ENCODE results near the gene RARRES1. TPM values are rescaled to one million over a fixed set of nuclear protein-coding genes. Genes with fewer than 3 reads are reported as not detected.

The RARRES1 gene
- polyA plus RNA-seq, 3 donors = 8.2 to 19.9 (median 9.5) TPM

DNA sequence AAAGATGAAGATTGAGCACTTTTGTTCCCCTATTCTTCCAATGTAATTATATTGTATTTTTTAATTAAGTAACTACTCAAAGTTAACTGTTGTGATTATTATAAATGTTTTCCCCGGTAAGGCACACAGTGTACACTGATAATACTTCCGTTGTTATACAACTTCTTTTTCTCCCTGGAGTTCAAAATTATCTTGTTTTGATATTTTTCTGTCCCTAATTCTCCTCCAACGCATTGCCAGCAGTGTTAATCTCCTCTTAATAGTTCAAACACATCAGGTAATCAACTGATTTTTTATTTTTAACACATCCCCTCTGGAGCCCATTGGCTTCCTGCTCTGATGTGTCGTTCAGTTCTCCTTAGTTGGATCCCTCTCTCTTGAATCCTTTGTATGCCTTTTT is 37.3 kb upstream of the RARRES1 start:
- DNase-seq = no peak

DNA sequence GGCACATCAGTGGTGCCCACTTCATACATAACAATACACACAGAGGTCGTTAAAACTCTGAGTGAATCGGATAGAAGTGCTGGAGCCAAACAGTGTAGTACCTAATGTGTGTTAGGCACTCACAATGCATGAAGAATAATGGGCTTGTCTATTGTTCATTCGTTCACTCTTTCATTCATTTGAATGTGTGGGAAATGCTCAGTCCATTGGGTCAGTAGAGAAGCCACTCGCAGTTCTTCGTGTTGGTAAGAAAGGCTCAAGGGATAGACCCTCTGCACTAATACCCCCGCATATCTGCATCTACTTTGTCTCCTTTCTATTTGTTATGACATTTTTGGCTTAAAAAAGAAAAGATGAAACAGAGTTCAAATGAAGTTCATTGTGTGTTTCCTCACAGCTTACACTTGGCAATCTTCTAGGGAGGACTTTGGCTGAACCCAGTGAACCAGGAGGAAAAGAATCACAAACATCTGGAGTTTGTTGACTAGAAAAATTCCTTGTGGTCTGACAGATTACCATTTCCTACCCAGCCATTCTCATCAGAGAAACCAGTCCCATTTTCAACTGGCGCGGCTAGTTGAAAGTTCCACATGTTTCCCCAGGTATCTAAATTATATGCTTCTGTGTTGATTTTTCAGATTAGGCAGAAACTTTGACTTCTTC is 36.8 kb upstream of the RARRES1 start:
- DNase-seq = peak; percentile 79

DNA sequence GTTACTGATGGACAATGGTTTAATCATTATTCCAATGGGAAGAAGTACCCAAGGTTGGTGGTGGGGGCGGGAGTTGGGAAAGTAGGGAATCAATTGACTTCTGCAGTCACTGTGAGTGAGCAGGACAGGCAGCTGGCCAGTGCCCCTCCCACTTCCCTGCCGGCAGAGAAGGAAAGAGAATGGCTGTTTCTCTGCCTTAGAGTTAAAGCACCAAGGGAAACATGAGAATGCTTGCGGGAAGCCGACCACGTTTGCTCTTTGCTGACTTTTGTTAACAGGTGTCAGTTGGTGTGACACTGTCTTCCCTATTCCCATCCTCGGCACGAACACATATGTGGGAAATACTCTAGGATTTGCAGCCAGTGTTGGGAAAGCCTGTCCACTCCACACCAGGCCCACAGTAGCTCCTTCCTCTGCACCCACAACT is 36.1 kb upstream of the RARRES1 start:
- DNase-seq = peak; percentile 44

DNA sequence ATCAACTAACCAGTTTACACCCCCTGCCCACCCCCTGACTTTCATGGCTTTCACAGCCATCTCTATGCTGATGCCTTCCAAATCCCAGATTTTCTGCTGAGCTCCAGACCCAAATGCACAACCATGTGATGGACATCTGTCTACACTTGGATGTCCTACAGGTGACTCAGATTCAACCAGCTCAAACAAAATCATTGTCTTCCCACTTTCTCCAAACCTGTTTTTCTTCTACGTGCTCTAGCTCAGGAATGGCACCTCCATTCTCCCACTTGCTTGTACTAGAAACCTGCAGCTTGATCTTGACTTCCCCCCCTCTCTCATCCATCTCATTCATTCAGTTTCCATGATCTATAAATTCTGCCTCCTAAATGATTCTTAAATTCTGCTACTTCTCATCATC is 34.1 kb upstream of the RARRES1 start:
- DNase-seq = no peak

DNA sequence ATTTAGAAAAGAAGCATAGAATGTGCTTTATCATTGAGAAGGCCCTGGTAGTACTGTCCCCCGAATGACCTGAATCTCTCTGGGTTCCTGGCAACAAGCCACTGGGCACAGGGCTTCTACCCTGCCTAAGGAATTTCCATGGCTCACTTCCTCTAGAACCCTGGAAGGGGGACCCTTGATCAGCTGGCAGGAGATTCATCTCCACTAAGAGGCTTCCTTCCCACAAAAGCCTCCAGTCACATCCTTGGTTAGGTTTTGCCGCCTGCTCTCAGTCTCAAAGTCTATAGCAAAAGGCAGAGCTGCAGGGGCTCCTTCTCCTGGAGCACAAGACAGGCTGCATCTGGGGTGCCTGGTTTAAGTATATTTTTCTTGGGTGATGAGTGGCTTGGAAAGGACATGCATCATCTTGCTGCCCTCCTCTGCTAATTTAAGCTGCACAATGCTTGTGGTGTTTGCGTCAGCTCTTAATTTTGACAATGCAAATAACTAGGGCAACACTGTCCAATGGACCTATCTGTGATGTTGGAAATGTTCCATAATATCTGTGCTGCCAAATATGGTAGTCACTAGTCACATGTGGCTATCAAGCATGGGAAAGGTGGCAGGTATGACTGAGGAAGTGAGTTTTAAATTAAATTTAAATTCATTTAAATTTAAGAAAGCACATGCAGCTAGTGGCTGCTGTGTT is 33.4 kb upstream of the RARRES1 start:
- no peak for DNase-seq

DNA sequence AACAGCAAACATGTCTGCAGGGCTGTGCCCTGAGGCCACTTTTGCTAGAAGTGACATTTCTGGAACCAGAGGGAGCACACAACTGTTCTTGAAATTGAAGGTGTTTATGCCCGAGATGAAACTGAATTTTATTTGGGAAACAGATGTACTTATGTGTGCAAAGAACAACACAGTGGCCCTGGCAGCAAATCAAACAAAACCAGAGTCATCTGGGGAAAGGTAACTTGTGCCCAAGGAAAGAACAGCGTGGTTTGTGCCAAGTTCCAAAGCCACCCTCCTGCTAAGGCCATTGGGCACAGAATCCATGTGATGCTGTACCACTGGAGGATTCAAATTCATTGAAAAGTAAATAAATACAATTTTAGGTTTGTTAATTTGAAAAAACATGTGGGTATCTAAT is 31.2 kb upstream of the RARRES1 start:
- DNase-seq = no peak

DNA sequence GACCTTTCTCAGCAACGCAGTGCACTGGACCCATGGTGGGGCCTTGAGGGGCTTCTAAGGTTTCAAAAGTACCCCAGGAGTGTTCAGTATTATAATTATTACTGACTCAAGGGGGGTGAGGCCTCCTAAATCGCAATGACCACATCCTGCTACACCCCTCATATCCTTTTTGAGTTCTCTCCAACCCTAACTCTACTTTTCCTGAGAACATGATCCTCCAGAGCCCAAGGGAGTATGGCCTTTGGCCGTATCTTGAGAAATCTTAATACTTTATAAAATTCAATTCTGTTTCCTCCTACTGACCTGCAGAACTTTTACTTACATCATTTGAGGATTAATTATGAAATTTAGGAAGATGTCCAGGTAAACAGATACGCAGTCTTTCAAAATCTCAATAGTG is 30.4 kb upstream of the RARRES1 start:
- DNase-seq = no peak

DNA sequence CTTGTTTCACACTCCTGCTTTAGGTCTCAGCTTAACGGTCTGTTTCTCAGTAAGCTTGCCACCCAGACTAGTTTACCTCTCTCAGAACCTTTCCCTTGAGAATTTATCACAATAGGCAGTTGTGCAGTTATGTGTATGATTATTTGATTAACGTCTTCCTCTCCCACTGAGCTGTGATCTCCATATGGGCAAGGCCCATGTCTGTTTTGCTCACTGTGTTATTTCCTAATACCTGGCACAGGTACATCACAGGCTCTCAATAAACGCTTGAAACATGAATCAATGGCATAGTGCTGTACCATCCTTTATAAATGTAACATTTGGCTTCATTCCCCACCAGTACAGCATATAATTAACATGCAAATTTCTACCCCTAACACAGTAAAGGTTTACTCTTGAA is 29.1 kb upstream of the RARRES1 start:
- DNase-seq = no peak

DNA sequence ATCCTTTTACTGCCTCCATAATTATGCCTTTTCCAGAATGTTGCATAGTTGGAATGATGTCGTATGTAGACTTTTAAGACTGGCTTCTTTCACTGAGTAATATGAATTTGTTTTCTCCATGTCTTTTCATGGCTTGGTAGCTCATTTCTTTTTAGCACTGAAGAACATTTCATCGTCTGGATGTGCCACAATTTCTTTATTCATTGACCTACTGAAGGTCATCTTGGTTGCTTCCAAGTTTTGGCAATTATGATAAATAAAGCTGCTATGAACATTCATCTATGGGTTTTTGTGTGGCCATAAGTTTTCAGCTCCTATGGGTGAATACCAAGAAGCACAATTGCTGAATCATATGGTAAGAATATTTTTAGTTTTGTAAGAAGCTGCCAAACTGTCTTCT is 23.2 kb upstream of the RARRES1 start:
- DNase-seq = no peak

DNA sequence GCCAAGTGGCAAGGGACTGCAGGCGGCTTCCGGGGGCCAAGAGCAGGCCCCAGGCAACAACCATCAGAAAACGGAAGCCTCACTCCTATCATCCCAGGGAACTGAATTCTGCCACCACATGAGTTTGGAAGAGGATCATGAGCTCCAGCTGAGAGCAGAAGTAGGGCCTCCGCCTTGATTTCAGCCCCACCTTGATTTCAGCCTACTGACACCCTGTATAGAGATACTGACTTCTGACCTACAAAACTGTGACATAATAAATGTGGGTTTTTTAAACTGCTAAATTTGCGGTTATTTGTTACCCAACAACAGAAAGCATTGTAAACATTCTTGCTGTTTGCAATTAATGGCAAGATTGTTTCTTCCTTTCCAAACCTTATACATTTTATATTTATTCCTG is 21.6 kb upstream of the RARRES1 start:
- no peak for DNase-seq

DNA sequence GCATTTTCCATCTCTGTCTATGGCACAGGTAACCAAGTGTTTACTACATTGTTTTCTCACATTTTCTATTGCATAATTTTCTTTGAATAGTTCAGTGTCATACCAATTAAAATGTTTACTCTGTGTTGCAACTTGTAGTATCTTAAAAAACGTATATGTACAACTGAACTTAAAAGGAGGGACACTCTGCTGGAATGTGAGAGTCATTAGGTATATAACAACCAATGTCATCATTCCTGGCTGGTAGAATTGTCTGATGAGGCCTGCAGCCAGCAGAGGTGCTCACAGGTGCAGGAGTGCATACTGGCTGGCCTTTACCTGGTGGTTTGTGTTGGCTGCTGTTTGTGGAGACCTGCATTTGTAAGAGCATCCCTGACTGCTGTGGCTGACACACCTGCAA is 19.1 kb upstream of the RARRES1 start:
- no peak for DNase-seq

DNA sequence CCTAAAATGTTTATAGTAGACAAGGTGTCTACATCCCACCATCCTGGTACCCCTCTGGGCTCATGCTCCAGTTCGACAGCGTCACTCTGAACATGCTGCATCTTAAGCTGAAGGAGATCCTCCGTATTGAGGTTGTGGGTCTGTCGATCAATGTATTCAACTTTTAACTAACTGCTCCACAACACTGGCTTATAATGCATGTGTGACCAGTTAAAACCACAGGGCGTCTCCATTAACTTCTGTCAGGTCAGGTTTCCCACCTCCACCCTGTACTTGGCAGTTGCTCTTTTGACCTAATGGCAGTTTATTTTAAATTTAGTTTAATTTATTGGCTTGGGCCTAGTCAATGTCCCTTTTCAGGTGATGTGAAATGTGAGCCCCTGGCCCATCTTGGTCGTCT is 17.8 kb upstream of the RARRES1 start:
- no peak for DNase-seq

DNA sequence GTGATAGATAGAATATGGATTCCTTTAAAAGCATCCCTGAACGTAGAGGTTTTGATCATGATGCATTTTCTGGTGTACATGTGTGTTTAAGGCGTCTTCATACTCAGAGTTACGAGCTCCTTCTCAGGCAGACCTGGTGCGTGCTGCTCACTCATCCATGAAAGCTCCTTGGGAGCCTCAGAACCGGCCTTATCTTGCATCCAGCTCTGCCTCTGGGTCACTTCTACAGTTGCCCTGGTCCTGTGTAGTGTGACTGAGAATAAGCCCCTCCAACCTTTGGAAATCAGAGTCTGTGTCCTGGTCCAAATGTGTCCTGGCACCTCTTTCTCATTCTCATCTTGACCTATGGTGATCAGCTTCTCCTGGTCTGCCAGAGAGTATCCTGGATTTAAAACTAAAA is 17.3 kb upstream of the RARRES1 start:
- DNase-seq = no peak

DNA sequence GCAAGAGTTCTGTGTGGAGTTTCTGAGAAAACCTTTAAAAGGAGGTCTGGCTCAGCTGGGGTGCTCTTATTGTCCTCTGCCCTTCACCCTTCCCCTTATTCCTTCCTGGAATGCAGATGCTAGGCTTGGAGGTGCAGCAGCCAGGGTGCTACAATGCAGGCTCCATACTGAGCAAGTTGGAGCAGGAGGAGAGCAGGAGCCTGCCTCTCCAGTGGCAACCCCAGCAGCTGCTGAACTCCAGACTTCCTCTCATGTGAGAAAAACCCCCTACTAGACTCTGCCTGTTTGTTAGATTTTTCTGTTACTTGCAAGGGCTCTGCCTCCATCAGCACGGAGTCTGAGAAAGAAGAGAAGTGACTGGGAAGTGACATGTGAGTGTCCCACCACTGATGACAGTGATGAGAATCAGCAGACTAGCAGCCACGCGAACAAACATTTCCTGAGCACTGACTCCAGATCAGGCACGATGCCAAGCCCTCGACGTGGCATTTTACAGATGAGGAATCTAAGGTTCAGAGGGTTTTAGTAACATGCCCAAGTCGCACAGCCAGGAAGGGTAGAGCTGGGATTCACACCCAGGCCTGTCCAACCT is 16.1 kb upstream of the RARRES1 start:
- DNase-seq = no peak

DNA sequence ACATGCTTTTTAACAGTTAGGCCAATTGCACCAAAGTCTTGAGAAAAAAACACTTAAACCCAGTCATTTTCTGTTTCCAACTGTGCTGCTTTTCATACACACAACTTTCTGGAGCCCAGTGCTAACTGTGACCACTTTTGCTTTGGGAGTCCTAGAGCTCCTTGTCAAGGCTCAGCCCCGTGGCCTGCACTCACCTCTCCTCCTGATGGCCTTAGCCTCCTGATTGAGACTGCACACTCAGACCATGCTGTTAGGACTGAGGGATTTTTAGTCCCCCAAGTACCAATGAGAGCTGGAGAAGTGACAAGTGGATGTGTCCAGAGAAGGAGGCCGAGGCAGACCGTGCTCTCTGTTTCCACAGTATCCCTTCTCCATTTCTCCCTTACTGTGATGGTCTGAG is 15.2 kb upstream of the RARRES1 start:
- no peak for DNase-seq

DNA sequence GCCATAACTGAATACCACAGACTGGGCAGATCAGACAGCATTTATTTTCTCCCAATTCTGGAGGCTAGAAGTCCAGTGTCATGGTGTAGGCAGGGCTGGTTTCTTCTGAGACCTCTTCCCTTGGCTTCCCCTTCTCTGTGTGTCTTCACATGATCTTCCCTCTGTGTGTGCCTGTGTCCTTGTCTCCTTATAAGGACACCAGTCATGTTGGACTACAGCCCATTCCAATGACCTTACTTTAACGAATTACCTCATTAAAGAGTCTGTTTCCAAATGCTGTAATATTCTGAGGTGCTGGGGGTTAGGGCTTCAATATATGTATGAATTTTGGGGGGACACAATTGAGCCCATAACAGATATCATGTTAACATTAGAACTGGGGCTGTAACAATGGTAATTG is 13.3 kb upstream of the RARRES1 start:
- DNase-seq = no peak

DNA sequence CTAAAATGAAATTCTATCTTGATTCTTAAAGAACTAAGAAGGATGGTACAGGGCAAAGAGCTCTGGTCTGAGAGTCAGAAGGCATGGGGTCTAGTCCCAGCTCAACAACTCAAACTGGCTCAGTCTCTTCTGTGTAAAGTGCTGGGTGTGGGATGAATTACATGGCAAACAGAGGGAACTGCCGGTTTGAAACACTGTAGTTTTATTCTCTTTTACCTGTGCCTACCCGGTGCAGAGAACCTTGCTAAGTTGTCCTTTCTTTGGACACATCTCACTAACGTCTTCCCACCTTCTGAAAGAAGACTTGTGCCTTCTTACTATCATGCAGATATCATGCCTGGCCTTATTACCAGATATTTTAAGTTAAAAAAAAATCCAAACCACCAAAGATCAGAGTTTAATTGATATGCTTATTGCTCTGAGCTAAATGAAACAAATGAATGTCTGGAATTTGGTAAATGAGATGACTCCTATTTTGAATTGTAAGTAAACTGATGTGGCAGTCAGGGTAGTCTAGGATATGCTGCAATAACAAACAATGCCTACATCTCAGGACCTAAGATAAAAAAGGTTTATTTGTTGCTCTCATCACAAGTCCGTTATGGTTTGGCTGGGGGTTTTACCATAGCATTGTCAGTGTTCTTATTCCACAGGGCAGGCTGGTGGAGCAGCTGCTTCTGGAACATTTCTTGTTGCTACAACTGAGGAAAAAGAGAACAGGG is 12.5 kb upstream of the RARRES1 start:
- DNase-seq = no peak

DNA sequence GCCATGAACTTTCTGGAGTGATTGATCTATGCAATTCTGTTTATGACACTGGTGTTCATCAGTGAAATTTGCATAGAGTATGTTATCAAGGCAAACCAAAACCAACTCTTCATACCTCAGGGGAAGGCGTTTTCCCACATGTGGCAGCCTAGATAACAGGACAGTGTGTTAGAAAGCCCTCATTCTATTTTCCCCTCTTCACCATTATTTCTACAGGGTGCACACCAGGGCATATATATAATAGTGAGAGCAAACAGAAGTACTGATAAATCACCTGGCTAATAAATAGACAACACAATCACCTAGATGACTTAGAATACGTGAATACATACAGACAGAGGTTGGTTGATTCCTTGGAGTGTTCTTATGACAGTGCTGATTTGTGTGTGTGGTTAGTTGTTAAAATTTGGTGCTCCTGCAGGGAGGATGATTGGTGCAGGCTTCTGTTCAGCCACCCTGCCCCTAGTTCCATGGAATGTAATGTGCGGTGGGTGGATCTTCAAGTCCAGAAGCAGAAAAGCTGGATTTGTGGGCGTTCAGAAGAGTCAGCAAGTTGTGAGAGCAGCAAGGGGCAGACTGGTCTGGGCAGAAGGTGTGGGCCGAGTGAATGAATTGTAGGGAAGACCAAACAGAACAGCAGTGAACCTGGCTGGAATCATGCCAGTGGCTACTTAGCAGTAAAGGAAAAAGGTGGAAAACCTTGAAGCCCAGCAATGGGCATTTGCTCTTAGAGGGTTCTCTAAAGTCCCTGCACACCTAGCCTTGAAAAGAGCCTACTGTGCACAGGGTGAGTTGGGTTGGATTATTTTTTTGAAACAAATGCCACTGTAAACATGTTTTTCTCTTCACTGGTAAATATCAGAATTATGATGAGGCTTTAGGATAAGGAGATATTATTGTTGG is 11.7 kb upstream of the RARRES1 start:
- DNase-seq = no peak

DNA sequence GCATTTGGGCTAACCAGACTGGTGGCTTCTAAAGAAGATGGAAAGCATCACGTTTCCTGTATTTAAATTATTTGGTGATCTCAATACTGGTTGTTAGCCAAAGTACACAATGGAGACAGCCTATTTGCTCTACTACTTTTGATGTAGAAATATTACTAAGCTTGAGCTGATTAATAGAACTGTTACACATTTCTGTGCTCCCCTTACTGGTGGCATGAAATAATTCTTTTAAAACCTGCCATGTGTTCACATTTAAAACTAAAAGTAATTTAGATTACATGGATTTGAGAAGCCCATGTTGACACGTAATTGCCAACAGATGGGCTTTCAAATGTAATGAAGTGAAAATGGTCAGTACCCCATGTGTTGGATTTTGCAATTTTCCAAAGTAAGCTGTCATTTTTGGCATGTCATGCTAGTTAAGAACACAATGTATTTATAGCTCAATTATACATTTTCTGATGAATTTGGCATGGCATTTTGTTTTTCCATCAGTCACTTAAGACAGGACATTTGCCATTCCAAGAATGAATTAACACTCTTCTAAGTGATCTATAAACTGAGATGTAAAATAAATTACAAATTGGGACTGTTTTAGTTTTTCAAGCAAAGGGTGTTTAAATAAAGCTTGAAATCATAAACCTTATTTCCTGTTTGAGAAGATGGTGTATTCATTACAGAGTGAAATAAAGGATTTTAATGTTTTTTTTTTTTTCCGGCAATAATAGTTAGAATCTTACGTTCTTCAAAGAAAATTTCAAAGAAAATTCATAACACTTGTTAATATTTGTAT is 10.8 kb upstream of the RARRES1 start:
- no peak for DNase-seq

DNA sequence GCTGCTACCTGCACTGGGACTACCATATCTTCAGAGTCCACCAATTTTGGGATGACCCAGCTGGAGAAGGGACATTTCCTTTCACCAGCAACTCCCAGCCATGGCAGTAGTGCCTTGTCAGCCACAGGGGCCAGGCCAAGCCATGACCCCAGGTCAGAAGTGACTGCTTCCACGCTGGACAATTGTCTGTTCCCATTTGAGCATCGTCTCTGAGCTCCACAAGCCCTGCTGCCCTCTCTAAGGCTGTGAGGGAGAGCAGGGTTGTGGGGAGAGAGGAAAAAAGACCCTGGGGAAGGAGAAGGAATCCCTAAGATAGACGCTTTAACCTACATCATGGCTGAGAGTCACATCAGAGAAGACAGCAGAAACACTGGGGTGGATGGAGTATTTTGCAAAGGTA is 7.4 kb upstream of the RARRES1 start:
- DNase-seq = no peak

DNA sequence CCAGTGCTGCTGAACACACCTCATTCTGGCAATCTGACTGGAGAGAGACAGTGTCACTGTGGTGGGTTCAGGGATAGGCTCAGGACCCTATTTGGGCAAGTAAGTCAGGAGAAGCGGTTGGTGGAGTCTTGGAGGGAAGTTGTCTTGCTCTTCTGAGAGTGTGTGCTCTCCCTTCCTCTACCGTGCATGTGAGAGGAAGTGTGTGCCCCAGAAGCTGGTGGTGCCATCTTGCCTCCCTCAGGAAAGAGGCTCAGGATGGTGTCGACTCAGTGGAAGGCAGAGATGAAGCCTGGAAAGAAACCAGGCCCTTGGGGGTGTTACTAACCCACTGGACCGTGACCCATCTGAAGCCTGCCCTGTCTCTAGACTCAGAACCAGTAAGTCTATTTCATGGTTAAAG is 6.8 kb upstream of the RARRES1 start:
- DNase-seq = no peak

Measured in renal pelvis (tissue), 4 donors.